Type B pancreatic cell (in vitro differentiated cells): ENCODE results near the gene USP49. TPM values are rescaled to one million over a fixed set of nuclear protein-coding genes. Genes with fewer than 3 reads are reported as not detected.

ENCODE experiments used
- DNase-seq: peaks from one replicate; pipeline ENCODE4 v3.0.0; 2021; ENCODE audit warnings: mixed read lengths; ENCODE audit not compliant: unreplicated experiment; ENCODE audit errors: extremely low spot score
- H3K27ac Mint-ChIP-seq: 2 replicates; pipeline ENCODE4 v1.8.0; 2021; ENCODE audit warnings: mild to moderate bottlenecking, mixed read lengths
- H3K27me3 Mint-ChIP-seq: 2 replicates; pipeline ENCODE4 v1.8.0; 2021; ENCODE audit warnings: mixed read lengths
- H3K36me3 Mint-ChIP-seq: 2 replicates; pipeline ENCODE4 v1.8.0; 2021; ENCODE audit warnings: mixed read lengths
- H3K4me1 Mint-ChIP-seq: one replicate; pipeline ENCODE4 v1.8.0; 2021; ENCODE audit warnings: mixed read lengths; ENCODE audit not compliant: unreplicated experiment
- H3K4me3 Mint-ChIP-seq: 2 replicates; pipeline ENCODE4 v1.8.0; 2021; ENCODE audit warnings: mild to moderate bottlenecking, mixed read lengths
- H3K9me3 Mint-ChIP-seq: 2 replicates; pipeline ENCODE4 v1.8.0; 2021; ENCODE audit warnings: mixed read lengths
- total RNA-seq: library from RNA; stranded (reverse); gene quantifications from 2 replicates; pipeline ENCODE4 v1.2.1, GENCODE V29; 2021; ENCODE audit warnings: low replicate concordance
- TF ChIP-seq, protein P1 (sequence below): fragments of 200-600 bp; sonication (generic); conservative IDR thresholded peaks from 2 replicates; pipeline ENCODE4 v1.5.0; 2021; ENCODE audit warnings: antibody characterized with exemption, mild to moderate bottlenecking

Gene USP49
- total RNA-seq, 1 donor from 2014 or later: 13.2 TPM

DNA sequence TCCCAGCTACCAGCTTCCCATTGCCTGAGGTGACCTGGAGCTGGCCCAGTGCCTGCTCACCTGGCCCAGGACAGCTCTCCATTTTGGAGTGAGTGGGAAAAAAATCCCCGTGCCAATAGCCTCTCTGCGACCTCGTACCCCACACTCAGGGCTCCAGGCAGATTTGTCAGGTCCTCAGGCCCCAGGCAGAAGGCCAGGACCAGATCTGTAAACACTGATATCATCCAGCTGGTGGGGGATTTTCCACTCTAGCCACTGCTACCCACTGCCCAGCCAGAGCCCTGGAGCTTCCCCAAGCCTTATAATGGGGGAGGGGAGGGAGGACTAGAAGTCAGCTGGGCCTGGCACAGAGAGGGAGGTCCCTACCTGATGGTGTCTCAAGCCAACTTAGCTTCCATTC, 146.6 kb downstream of the USP49 start:
- no peak overlapping the region for H3K27ac Mint-ChIP-seq
- H3K4me1 Mint-ChIP-seq: no peaks in the 10 kb centered on the region
- no peaks in the 10 kb centered on the region for H3K9me3 Mint-ChIP-seq
- no peaks in the 10 kb centered on the region for H3K36me3 Mint-ChIP-seq
- H3K4me3 Mint-ChIP-seq: no peak overlapping the region
- TF ChIP-seq, protein P1, sequence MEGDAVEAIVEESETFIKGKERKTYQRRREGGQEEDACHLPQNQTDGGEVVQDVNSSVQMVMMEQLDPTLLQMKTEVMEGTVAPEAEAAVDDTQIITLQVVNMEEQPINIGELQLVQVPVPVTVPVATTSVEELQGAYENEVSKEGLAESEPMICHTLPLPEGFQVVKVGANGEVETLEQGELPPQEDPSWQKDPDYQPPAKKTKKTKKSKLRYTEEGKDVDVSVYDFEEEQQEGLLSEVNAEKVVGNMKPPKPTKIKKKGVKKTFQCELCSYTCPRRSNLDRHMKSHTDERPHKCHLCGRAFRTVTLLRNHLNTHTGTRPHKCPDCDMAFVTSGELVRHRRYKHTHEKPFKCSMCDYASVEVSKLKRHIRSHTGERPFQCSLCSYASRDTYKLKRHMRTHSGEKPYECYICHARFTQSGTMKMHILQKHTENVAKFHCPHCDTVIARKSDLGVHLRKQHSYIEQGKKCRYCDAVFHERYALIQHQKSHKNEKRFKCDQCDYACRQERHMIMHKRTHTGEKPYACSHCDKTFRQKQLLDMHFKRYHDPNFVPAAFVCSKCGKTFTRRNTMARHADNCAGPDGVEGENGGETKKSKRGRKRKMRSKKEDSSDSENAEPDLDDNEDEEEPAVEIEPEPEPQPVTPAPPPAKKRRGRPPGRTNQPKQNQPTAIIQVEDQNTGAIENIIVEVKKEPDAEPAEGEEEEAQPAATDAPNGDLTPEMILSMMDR: no peak
- H3K27me3 Mint-ChIP-seq: peaks cover 17% of the 10 kb centered on the region
- no peak for DNase-seq

DNA sequence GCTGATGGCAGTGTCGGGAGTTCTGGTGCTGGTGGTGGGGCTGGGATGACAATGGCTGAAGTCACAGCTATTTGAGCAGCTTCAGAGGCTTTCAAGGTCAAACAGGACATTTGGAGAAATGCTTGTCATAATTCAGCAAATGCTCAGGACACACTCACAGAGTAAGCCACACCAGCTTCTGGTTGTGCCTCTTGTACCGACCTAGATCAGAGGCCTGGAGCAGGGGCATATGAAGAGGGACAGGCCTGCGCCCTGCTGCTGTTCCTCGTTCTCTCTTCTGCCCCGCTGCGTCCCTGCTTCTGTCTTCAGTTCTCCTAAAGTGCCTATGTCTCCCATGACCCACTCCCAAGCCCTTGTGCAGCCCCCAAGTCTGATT, 147.1 kb downstream of the USP49 start:
- no peak for DNase-seq
- Mint-ChIP-seq H3K4me3 (no peak overlapping the region), H3K4me1 (no peaks in the 10 kb centered on the region), H3K9me3 (no peaks in the 10 kb centered on the region), H3K27me3 (peaks cover 16% of the 10 kb centered on the region), H3K36me3 (no peaks in the 10 kb centered on the region), H3K27ac (no peak overlapping the region)
- TF ChIP-seq, protein P1: no peak

DNA sequence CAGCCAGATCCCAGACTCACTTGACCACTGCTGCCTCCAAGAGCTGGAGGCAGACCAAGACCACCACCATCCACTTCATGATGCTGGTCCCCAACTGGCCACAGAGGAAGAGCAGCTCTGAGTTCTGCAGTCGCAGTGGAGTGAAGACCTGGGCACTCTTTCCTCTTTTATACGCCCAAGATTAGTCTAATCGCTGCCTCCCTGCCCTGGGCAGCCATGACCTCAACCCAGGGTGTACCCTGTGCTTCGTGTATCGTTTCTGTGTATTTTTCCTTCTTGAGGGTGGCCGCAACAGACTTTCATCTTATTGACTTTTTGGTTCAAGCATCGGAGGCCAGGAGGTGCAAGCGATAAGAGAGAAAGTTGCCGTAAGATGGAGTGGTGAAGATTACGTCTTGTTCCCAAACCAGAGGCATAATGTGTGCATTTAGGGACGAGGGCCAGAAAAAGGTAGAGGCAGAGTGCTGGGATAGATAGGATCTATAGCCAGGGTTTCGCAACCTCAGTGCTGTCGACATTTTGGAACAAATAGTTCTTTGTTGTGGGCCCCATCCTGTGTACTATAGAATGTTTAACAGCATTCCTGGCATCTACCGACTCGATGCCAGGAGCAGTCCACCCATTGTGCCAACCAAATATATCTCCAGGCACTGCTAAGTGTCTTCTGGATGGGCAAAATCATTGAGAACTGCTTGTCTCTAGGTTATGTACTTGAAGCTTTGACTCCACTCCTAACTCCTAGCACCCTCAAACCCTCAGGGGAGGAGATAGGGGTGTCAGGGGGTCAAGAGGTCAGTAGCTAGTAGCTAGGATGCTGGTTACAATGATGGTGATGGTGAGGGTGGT, 147.7 kb downstream of the USP49 start, which contains the start of gene PGC:
Gene PGC, minus strand, starts transcription at position 142 of the 846 bp plus-strand sequence. Its CDS starts 63 bp downstream, at position 79.
- TF ChIP-seq, protein P1: no peak
- DNase-seq: no peak
- no peaks in the 10 kb centered on the region for H3K4me1 Mint-ChIP-seq
- H3K4me3 Mint-ChIP-seq: no peak within 1 kb of the TSS
- H3K36me3 Mint-ChIP-seq: no peaks in the 10 kb centered on the region
- H3K27ac Mint-ChIP-seq: no peak within 1 kb of the TSS
- H3K9me3 Mint-ChIP-seq: no peaks in the 10 kb centered on the region
- peaks cover 16% of the 10 kb centered on the region for H3K27me3 Mint-ChIP-seq

DNA sequence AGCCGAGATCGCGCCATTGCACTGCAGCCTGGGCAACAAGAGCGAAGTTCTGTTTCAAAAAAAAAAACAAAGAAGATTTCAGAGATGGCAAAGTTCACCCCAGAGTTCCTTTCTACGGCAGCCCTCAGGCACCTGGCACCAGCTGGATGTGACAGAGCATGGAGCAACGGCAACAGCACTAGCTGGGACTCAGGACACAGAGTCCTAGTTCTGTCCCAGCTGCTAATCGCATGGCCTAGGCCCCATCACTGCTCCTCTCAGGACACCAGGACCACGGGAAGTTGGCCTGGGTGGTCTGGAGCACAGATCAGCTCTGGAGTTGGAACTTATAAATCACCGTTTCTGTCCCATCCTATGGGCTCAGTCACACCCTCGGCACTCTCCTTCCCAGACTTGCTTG, 149.1 kb downstream of the USP49 start:
- peaks cover 17% of the 10 kb centered on the region for H3K27me3 Mint-ChIP-seq
- no peaks in the 10 kb centered on the region for H3K36me3 Mint-ChIP-seq
- no peaks in the 10 kb centered on the region for H3K4me1 Mint-ChIP-seq
- TF ChIP-seq, protein P1: no peak
- H3K9me3 Mint-ChIP-seq: no peaks in the 10 kb centered on the region
- no peak for DNase-seq
- H3K27ac Mint-ChIP-seq: no peak overlapping the region
- no peak overlapping the region for H3K4me3 Mint-ChIP-seq

DNA sequence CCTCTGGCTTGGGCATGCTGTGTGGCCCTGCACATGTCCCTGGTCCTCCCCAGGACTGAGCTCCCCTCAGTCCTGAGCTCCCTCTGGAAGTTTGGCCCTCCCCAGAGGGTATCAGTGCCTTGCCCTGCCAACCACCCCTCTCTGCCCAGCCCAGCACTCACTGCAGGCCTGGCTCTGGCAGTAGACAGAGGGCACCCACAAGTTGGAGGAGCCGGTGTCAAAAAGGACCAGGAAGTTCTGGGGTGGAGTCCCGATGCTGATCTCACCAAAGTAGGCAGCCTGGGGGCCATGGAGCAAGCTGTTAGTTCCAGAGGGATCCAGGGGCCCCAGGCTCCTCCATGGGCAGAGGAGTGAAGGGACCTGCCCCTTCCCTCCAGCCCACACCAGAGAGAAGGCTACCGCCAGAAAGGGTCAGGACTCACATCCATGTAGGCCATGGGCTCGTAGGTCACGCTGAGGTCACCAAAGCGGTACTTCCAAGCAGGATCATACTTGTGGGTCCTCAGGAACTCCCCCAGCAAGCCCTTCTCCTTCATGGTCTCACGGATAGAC, 150.9 kb downstream of the USP49 start:
- no peak overlapping the region for H3K4me3 Mint-ChIP-seq
- TF ChIP-seq, protein P1: no peak
- H3K9me3 Mint-ChIP-seq: no peaks in the 10 kb centered on the region
- H3K4me1 Mint-ChIP-seq: no peaks in the 10 kb centered on the region
- no peaks in the 10 kb centered on the region for H3K36me3 Mint-ChIP-seq
- H3K27ac Mint-ChIP-seq: no peak overlapping the region
- no peak for DNase-seq
- peaks cover 9% of the 10 kb centered on the region for H3K27me3 Mint-ChIP-seq
